Measurements from ENCODE around the gene FURIN.
A peak's percentile ranks its signal among the peaks of the same experiment; 100 is the strongest.
"Not testable (repeated sequence)": the region's sequence is repeated elsewhere in the genome, so short reads cannot be mapped to it uniquely, and the experiment has no call there.

Gene FURIN

DNA sequence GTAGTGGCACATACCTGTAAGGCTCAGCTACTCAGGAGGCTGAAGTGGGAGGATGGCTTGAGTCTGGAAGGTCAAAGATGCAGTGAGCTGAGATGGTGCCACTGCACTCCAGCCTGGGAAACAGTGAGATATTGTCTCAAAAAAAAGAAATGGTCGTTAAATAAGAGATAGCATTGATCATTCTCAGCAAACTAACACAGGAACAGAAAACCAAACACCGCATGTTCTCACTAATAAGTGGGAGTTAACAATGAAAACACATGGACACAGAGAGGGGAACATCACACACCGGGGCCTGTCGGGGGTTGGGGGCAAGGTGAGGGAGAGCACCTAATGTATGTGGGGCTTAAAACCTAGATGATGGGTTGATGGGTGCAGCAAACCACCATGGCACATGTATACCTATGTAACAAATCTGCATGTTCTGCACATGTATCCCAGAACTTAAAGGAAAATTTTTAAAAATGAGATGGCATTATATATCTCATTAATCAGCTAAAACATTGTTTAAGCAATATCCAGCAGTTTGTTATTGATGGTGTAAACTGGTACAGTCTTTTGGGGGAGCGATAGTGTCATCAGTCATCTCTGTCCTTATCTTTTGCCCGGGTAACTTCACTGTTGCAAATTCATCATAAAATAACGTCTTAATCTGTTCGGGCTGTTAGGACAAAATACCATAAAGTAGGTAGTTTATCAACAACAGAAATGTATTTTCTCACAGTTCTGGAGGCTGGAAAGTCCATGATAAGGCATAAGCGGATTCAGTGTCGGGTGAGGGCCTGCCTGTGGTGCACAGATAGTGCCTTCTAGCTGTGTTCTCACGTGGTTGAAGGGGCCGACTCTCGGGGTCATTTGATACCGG lies 33.0 kb downstream of the FURIN start:
- DNase-seq (ENCODE audit: low read depth in 4 of 4, low spot score in 1 of 4) = no peak

GRCh38 chr15:90902040-90902839 lies 33.9 kb downstream of the FURIN start:
- peak; percentile 36 to 63 (median 46) for DNase-seq (ENCODE audit: low read depth in 4 of 4, low spot score in 1 of 4)

- peak; percentile 54 to 77 (median 68) for DNase-seq (ENCODE audit: low read depth in 4 of 4, low spot score in 1 of 4)
Measured at GRCh38 chr15:90902840-90903732, 34.7 kb downstream of the FURIN start, which contains the start of gene MAN2A2. Gene MAN2A2, plus strand, starts transcription at chr15:90903302. Its CDS starts 906 bp downstream, at chr15:90904208.

- DNase-seq (ENCODE audit: low read depth in 4 of 4, low spot score in 1 of 4) = no peak
Measured at GRCh38 chr15:90903733-90904536, 35.5 kb downstream of the FURIN start.

DNA sequence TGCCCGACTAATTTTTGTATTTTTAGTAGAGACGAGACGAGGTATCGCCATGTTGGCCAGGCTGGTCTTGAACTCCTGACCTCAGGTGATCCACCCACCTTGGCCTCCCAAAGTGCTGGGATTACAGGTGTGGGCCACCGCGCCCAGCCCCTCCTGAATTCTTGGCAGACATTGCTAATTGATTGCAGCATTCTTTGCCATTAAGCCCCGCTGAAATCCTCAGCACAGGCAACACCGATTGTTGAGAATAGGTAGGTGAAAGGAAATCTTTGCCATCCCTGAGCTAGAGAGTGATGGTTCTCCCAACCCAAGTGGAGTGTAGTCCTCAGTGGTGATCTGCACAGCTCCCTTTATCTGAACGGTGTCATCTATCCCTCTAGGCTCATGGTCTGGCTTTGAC lies 36.4 kb downstream of the FURIN start:
- DNase-seq (ENCODE audit: low read depth in 4 of 4, low spot score in 1 of 4) = no peak

- DNase-seq (ENCODE audit: low read depth in 4 of 4, low spot score in 1 of 4) = no peak
Measured at GRCh38 chr15:90905306-90906180, 37.2 kb downstream of the FURIN start.

- no peak for DNase-seq (ENCODE audit: low read depth in 4 of 4, low spot score in 1 of 4)
Measured at GRCh38 chr15:90906181-90906849, 37.9 kb downstream of the FURIN start.

- no peak for DNase-seq (ENCODE audit: low read depth in 4 of 4, low spot score in 1 of 4)
Measured at GRCh38 chr15:90907051-90907660, 38.8 kb downstream of the FURIN start.

DNA sequence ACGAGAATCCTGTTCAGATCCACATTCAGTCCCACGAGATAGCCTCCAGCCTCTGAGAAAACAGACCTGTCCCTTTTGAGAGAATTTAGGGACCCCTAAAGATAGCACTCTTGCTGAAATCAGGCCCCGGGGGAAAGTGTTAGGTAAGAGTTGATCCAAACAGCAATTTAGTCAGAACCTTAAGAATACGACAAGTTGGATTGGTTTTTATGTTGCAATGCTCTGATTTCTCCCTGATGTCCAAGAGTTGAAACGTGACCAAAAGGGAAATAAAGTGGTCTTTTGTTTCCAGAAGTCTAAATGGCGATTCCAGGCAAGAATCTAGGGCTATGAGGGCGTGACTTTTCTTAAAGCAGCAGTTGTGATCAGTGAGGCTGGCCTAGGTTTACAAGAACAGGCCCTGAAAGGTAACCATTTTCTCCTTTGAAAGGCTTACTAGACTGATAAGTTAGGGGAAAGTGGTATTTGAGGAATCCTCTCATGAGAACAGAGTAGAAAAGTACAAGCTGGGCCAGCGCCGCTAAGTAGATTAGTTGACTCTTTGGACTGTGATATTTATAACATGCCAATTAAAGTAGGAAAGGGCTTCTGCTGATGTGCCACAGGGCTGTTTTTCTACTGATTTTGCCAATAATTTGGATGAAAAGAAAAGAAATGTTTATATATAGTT lies 39.6 kb downstream of the FURIN start:
- no peak for DNase-seq (ENCODE audit: low read depth in 4 of 4, low spot score in 1 of 4)

DNA sequence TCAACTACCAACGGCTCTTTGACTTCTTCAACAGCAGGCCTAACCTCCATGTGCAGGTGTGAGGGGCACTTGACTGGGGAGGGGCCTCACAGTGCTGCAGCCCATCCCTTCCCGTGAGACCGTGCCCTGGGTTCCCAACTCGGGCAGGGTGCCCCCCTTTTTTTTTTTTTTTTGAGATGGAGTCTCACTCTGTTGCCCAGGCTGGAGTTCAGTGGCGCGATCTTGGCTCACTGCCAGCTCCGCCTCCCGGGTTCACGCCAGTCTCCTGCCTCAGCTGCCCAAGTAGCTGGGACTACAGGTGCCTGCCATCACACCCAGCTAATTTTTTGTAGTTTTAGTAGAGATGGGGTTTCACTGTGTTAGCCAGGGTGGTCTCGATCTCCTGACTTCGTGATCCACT lies 41.1 kb downstream of the FURIN start:
- not testable (repeated sequence) for DNase-seq (ENCODE audit: low read depth in 4 of 4, low spot score in 1 of 4)

DNA sequence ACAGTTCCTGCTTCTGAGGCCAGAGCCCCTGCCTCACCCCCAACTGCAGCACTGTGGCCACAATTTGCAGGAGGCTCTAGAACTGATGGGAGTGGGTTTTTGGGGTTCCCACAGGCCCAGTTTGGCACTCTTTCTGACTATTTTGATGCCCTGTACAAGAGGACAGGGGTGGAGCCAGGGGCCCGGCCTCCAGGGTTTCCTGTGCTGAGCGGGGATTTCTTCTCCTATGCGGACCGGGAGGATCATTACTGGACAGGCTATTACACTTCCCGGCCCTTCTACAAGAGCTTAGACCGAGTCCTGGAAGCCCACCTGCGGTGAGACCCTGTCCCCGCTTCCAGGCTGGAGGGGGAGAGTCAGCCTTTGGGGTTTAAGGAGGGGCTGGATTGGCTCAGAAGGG lies 41.6 kb downstream of the FURIN start:
- no peak for DNase-seq (ENCODE audit: low read depth in 4 of 4, low spot score in 1 of 4)

GRCh38 chr15:90910441-90911301 lies 42.3 kb downstream of the FURIN start:
- no peak for DNase-seq (ENCODE audit: low read depth in 4 of 4, low spot score in 1 of 4)

- no peak for DNase-seq (ENCODE audit: low read depth in 4 of 4, low spot score in 1 of 4)
Measured at GRCh38 chr15:90911302-90911623, 42.9 kb downstream of the FURIN start.

- no peak for DNase-seq (ENCODE audit: low read depth in 4 of 4, low spot score in 1 of 4)
Measured at GRCh38 chr15:90911906-90912769, 43.8 kb downstream of the FURIN start.

DNA sequence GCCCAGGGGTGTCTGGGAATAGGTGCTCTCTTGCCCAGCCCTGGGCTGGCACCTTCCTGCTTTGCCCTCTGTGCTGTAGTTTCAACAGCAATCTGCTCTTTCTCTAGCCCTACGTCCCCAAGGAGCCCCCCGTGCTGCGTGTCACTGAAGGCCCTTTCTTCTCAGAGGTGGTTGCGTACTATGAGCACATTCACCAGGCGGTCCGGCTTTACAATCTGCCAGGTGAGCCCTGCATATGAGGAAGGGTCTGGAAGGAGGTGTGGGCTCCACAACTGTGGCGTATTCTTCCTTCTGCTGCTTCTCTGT lies 44.3 kb downstream of the FURIN start:
- no peak for DNase-seq (ENCODE audit: low read depth in 4 of 4, low spot score in 1 of 4)

GRCh38 chr15:90913398-90913944 lies 45.1 kb downstream of the FURIN start:
- DNase-seq (ENCODE audit: low read depth in 4 of 4, low spot score in 1 of 4) = no peak
